ENCODE measurements around the gene RNF126. TPM values are rescaled to one million over a fixed set of nuclear protein-coding genes. Genes with fewer than 3 reads are reported as not detected.

RNF126 gene
- total RNA-seq, 1 donor from 2014 or later: 19.7 TPM

- intact Hi-C loops (cut with DNase I): no loop called here
- DNase-seq (ENCODE audit: missing footprints): no peak
- no peak for ATAC-seq
These were observed 10.3 kb downstream of the RNF126 start for GRCh38 chr19:652467-653389.

- no peak for ATAC-seq
- intact Hi-C loops (cut with DNase I): no loop called here
- DNase-seq (ENCODE audit: missing footprints): no peak
These were observed 11.0 kb downstream of the RNF126 start for GRCh38 chr19:651991-652390.

GRCh38 chr19:651114-651818 is 11.7 kb downstream of the RNF126 start:
- ATAC-seq (no peak), DNase-seq (ENCODE audit: missing footprints) (no peak)
- intact Hi-C loops (cut with DNase I): no loop called here

GRCh38 chr19:650121-650520 is 12.9 kb downstream of the RNF126 start:
- DNase-seq (ENCODE audit: missing footprints) (no peak), ATAC-seq (no peak)
- intact Hi-C loops (cut with DNase I): no loop called here

- intact Hi-C loops (cut with DNase I): no loop called here
- DNase-seq (ENCODE audit: missing footprints) (no peak), ATAC-seq (no peak)
These were observed 13.9 kb downstream of the RNF126 start for GRCh38 chr19:648904-649801.

GRCh38 chr19:648305-648704 is 14.7 kb downstream of the RNF126 start:
- DNase-seq (ENCODE audit: missing footprints): no peak
- intact Hi-C loops (cut with DNase I): no loop called here
- ATAC-seq: no peak

GRCh38 chr19:647566-648284 is 15.3 kb downstream of the RNF126 start:
- intact Hi-C loops (cut with DNase I): no loop called here
- ATAC-seq: no peak
- no peak for DNase-seq (ENCODE audit: missing footprints)

- ATAC-seq: no peak
- DNase-seq (ENCODE audit: missing footprints): no peak
These were observed 16.0 kb downstream of the RNF126 start for GRCh38 chr19:646779-647565.

GRCh38 chr19:645912-646778 is 16.9 kb downstream of the RNF126 start:
- intact Hi-C loops (cut with DNase I): no loop called here
- ATAC-seq (no peak), DNase-seq (ENCODE audit: missing footprints) (no peak)

More at GRCh38 chr19:646779-647565, 16.0 kb downstream of the RNF126 start:
- intact Hi-C loops (cut with DNase I): no loop called here

GRCh38 chr19:644789-645188 is 18.2 kb downstream of the RNF126 start:
- intact Hi-C loops (cut with DNase I): no loop called here
- DNase-seq (ENCODE audit: missing footprints) (no peak), ATAC-seq (no peak)

GRCh38 chr19:644363-644762 is 18.7 kb downstream of the RNF126 start:
- no peak for DNase-seq (ENCODE audit: missing footprints)
- intact Hi-C loops (cut with DNase I): no loop called here
- ATAC-seq: no peak

- intact Hi-C loops (cut with DNase I): no loop called here
- DNase-seq (ENCODE audit: missing footprints) (no peak), ATAC-seq (no peak)
These were observed 19.3 kb downstream of the RNF126 start for GRCh38 chr19:643736-644135.

- no peak for DNase-seq (ENCODE audit: missing footprints)
- ATAC-seq: no peak
- intact Hi-C loops (cut with DNase I): no loop called here
These were observed 20.0 kb downstream of the RNF126 start for GRCh38 chr19:642767-643727.

- ATAC-seq (no peak), DNase-seq (ENCODE audit: missing footprints) (no peak)
- intact Hi-C loops (cut with DNase I): no loop called here
These were observed 21.3 kb downstream of the RNF126 start for GRCh38 chr19:641702-642101.

- ATAC-seq: no peak
- intact Hi-C loops (cut with DNase I): no loop called here
- no peak for DNase-seq (ENCODE audit: missing footprints)
These were observed 22.3 kb downstream of the RNF126 start for GRCh38 chr19:640606-641189.
